EH (cell line): ENCODE results near the gene METTL27.
"Not testable (repeated sequence)": the region's sequence is repeated elsewhere in the genome, so short reads cannot be mapped to it uniquely, and the experiment has no call there.

Experiments
- DNase-seq: peaks from one replicate; pipeline ENCODE4 v3.0.0-alpha.2; 2015; ENCODE audit warnings: low read depth

Gene METTL27

GRCh38 chr7:73817121-73817520 is 25.2 kb downstream of the METTL27 start:
- no peak for DNase-seq

- no peak for DNase-seq
Observed at GRCh38 chr7:73815436-73815835, 26.9 kb downstream of the METTL27 start.

GRCh38 chr7:73812996-73813395 is 29.3 kb downstream of the METTL27 start:
- no peak for DNase-seq

GRCh38 chr7:73811760-73812168 is 30.6 kb downstream of the METTL27 start:
- DNase-seq = peak; percentile 75

GRCh38 chr7:73810998-73811360 is 31.3 kb downstream of the METTL27 start:
- no peak for DNase-seq

- no peak for DNase-seq
Observed at GRCh38 chr7:73809467-73809951, 32.8 kb downstream of the METTL27 start.

- DNase-seq = no peak
Observed at GRCh38 chr7:73802459-73802858, 39.9 kb downstream of the METTL27 start.

GRCh38 chr7:73801577-73801976 is 40.7 kb downstream of the METTL27 start:
- DNase-seq = no peak

GRCh38 chr7:73799282-73800141 is 42.8 kb downstream of the METTL27 start:
- DNase-seq = no peak

GRCh38 chr7:73797176-73797575 is 45.1 kb downstream of the METTL27 start:
- DNase-seq = not testable (repeated sequence)

- not testable (repeated sequence) for DNase-seq
Observed at GRCh38 chr7:73796656-73797055, 45.7 kb downstream of the METTL27 start.

- not testable (repeated sequence) for DNase-seq
Observed at GRCh38 chr7:73795188-73795587, 47.1 kb downstream of the METTL27 start.

GRCh38 chr7:73791170-73791690 is 51.1 kb downstream of the METTL27 start:
- DNase-seq = not testable (repeated sequence)

- no peak for DNase-seq
Observed at GRCh38 chr7:73789051-73789450, 53.3 kb downstream of the METTL27 start.

GRCh38 chr7:73787786-73788048 is 54.6 kb downstream of the METTL27 start:
- not testable (repeated sequence) for DNase-seq

GRCh38 chr7:73786588-73786987 is 55.7 kb downstream of the METTL27 start:
- DNase-seq = peak; percentile 3
